HG03139 (cell line): ENCODE data around the gene AQR.
"Not testable (repeated sequence)": the region's sequence is repeated elsewhere in the genome, so short reads cannot be mapped to it uniquely, and the experiment has no call there.

Experiments used
- ATAC-seq: cut with Tn5 transposase; IDR thresholded peaks from one replicate; pipeline ENCODE4 v1.9.1; 2021; ENCODE audit not compliant: unreplicated experiment

The AQR gene

DNA sequence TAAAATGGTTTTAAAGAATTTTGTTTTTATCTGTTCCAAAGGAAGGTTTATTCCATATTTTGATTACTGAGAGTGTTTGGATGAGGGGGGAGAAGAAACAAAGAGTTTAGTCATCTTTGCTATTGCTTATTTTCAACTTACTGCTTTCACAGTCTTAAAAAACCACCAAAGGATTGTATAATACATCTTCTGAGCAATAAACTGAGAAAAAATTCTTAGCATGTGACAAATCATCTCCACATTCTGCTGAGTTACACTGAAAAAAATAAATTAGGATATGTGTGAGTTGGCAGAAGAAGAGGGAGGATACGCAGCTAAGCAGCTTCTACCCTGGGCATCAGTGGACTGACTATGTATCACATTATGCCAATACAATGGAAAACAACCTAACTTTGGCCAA, 151.0 kb downstream of the AQR start:
- ATAC-seq: no peak

DNA sequence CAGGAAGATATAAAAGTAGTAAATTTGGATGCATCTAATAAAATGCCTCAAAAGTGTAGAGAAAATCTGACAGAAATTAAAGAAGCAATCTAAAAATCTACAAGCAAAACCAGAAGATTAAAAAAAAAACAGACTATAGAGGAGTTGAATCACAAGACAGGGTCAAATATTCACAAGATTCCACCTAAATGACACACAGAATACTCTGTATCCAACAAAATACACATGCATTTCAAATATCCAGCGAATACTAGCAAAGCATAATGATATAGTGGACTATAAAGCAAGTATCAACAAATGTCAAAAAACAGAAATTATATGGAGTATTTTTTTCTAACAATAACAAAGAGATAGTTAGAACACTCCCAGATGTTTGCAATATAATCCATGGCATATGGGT, 153.7 kb downstream of the AQR start:
- ATAC-seq: no peak

DNA sequence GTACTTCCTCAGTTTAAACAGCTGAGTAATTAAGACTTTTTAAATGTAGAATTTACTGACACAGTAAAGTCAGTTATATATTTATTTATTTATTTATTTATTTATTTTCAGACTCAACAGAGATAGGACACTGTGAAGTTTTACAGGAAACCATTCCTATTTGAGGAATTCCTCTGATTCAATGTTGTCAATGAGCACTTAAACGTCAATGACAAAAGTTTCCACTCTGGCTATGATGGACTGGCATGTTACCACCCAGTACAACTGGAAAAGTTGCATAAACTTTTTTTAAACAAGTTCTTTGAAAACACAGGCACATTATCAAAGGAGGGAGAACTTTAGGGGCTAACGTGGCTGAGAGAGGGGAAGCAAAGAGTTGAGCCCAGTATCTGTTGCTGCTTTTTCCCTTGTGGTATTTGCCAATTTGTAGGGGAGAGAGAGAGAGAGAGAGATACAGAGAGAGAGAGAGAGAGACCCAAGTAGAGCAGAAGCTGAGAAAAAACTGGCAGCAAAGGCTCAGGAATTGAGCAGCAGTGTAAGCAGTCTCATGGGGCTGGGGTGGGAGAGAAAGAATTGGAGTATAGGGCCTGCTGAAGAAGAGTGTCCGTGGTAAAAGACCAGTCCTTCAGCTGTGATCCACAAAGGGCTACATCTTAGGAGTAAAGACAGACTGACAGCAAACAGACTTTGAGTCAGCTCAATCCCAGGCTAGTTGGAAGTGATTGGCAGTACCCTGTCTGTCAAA, 155.9 kb downstream of the AQR start:
- ATAC-seq: no peak

DNA sequence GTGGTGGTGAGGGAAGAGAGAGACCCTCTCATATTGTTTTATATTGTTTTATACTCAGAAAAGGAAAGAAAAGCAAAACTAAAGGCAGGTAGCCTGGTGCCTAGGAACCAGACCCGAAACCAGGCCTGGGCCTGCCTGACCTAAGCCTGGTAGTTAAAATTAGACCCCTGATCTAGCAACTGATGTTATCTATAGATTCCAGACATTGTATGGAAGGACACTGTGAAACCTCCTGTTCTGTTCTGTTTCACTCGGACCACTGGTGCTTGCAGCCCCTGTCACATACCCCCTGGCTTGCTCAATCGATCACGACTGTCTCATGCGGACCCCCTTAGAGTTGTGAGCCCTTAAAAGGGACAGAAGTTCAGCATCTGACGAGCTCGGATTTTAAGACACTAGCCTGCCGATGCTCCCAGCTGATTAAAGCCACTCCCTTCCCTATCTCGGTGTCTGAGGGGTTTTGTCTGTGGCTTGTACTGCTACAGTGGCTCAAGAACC, 156.6 kb downstream of the AQR start:
- not testable (repeated sequence) for ATAC-seq

DNA sequence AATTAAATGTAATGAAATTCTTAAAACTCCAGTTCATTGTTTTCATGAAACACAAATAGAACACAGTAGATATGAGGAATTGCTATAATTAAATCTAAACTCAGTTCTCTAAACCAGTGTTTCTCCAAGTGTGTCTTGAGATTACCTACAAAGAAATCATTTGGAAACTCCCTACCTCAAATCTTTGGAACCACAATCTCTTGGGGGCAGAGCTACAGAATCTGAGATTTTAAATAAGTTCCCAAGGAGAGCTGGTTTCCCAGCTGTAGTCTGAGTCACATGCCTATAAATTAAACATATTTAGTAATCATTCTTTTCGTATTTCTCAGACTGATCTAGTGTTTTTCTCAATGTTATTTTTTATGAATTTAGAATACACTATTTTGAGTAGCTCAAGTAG, 157.2 kb downstream of the AQR start:
- no peak for ATAC-seq

DNA sequence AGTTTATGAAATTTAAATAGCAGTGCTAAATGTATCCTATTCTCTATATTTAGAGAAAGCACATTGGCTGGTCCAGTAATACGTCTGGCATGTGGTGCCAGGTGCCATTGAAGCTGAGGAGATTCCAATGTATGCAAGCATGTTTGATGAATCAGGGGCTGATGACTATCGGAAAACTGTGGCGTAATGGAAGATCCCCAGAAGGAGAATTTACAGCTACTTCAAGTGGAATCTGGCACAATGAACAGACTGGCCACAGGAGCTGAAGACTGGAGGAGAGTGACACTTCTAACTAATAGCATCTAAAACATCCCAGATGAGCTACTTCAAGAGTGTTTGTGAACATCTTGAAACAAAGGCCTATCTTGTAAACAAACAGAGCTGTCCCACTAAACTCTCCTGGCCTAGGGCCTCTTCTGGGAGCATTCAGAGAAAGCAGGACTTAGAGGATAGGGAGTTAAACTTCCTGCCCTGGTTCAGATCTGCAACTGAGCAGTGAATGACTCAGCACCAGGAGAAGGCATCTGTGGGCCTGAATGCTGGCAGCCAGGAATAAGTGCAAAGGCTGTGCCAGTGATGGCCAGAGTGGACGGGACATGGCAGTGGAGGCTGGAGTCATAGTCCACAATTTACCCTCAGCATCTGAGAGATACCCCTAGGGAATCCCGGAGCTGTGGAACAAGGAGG, 159.0 kb downstream of the AQR start:
- no peak for ATAC-seq

DNA sequence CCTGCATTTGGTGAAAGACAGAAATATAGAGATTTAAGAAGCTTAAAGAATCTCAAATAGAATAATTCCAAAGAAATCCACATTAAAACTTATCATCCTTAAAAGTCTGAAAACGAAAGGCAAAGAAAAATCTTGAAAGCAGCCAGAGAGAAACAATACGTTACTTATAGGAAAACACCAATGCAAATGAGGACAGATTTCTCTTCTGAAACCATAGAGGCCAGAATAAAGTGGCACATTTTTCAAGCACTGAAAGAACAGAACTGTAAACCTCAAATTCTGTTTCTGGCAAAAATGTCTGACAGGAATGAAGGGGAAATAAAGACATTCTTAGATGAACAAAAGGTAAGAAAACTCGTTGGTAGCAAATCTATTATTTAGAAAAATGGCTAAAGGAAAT, 160.4 kb downstream of the AQR start:
- ATAC-seq: no peak

DNA sequence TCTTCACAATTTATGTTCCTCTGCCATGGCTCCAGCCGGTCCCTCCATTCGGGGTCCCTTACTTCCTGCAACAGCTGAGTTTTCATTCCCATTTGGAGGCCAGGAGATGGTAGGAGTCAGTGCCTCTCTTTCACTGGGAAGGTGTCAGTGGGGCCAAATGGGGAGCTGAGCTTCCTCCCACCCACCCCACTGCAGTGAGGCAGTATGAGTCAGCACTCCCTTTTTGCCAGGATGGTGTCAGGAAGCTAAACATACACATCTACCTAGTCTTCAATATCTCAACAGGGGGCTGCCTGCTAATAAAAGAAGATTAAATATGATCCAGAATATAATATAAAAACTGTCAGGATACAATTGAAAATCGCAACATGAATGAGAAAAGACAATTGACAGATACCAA, 161.5 kb downstream of the AQR start:
- no peak for ATAC-seq

DNA sequence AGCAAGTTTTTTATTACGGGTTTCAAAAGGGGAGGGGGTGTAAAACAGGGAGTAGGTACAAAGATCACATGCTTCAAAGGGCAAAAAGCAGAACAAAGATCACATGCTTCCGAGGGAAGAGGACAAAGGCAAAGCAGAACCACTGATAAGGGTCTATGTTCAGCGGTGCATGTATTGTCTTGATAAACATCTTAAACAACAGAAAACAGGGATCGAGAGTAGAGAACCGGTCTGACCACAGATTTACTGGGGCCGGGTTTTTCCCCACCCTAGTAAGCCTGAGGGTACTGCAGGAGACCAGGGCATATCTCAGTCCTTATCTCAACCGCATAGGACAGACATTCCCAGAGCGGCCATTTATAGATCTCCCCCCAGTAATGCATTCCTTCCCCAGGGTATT, 162.3 kb downstream of the AQR start:
- not testable (repeated sequence) for ATAC-seq

DNA sequence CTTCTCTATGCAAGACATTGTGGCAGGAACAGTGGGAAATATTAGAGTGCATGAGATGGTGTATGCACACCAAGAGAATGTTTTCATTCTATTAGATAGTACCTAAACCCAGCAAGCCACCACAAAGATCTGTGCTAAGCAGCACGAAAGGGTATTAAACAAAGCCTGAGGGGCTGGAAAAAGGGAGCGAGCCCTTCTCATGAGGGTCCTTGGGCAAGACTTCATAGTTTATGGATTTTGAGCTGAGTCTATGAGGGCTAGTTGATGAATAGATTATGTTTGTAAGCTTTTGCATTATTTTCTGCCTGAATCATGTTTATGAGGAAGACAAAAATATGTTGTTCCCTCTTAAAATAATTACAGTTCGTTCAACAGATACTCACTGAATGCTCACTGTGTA, 164.8 kb downstream of the AQR start:
- no peak for ATAC-seq

DNA sequence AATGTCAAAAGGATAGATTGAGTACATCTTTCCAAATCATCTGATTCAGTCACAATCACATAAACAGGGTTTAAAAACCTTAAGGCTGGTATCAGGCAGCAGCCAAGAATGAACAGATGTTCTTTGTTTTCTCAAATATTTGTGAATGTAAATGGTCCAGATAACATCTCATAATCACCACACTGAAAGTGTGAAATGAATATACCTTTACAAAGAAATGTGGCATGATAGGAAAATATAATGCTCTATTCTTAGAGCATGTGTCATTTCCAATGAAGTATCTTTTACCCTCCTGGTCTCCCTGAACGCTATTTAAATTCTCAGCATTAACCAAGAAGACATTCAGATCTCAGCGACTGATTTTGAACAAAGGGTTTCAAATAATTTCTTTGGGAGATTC, 165.4 kb downstream of the AQR start:
- no peak for ATAC-seq

DNA sequence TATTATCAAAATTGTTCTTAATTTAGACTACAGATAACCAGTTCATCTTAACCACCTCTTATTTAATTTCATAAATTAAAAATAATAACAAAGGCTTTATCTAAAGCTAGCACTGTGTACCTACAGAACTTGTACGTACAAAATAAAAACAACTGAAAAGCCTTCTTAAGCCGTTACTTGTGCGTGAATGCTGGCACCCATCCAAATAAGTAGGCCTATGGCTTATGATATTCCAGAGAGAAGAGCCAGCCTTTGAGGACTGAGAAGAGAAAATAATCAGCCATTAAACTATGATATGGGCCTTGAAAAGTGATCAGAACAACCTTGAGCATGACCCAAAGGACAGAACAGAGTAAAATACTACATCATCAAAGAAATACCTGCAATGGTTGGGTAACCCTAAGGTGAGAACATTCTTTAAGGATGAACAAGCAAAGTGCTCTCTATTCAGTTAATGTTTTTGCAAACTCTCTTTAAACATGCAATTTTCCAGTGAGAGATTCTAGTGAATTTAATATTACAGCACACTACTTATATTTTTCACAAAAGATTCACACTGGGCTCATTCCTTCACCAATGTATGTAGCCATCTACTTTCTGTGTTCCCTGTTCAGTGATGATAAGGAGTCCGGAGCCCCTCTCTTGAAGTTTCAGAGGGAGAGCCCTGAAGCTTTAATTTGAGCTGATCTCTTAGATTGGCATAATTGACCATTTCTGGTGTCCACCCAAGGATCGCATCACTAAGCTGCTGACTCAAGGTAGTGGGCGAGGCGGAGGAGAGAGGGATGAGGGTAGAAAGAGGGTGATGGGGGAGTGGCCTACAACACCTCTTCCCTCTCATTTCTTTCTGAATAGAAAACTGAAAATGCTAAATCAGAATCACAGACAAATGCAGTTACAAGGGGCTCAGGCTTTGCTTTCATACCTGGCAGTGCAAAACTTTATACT, 166.5 kb downstream of the AQR start:
- no peak for ATAC-seq

DNA sequence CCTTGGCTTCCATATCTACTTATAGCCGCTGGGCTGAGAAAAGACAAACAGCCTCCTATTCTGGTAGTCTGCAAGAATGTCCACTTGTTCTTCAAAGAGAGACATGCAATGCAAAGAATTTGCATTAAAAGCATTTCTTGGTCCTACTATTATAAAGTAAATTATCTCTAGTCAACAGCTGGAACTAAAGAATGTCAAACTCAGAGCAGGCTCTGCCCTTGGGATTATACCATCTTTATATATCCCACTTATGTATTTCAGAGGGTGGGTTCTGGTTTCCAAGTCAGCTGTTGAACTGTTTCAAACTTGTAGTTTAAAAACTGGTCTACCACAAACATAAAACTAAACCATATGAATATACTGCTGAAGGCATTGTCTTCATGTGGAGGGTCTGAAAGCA, 167.2 kb downstream of the AQR start:
- ATAC-seq: no peak
